Loucy (cell line): ENCODE data around the gene KIAA0825.

Source experiments
- CTCF ChIP-seq: fragments of 200-600 bp; sonication (generic); conservative IDR thresholded peaks from 2 replicates; pipeline ENCODE4 v1.5.1; 2014; ENCODE audit warnings: mild to moderate bottlenecking, antibody characterized with exemption, low read length
- EZH2phosphoT487 ChIP-seq: fragments of 200-600 bp; IDR thresholded peaks from 2 replicates; pipeline ENCODE4 v1.6.1; 2018; ENCODE audit warnings: antibody characterized with exemption, mild to moderate bottlenecking, moderate library complexity, borderline replicate concordance

DNA sequence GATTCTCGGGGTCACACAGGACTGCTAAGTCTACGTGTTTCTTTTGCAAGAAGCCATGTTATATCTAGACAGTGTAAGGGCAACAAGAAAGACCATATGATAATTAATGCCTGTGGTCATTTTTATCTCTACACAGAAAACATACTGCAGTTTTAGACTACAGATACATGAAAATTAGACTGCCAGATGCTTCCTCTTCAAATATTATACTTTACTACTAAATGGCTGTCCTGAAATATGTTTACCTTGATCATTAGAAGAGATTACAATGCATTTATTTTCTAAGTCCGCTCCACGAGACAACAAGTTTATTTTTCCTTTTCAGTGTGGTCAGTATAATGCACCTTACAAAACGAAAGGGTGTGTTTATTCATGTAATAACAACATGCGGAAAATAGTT, 147.6 kb downstream of the KIAA0825 start:
- no peak for TF ChIP-seq CTCF
- TF ChIP-seq EZH2phosphoT487, result no peak
